Fibroblast of skin of abdomen (primary cell): ENCODE data around the gene PLEKHG4B.
"Not testable (repeated sequence)": the region's sequence is repeated elsewhere in the genome, so short reads cannot be mapped to it uniquely, and the experiment has no call there.

Experiments
- DNase-seq: peaks from one replicate; pipeline ENCODE4 v3.0.0-alpha.2; 2013

Gene PLEKHG4B

DNA sequence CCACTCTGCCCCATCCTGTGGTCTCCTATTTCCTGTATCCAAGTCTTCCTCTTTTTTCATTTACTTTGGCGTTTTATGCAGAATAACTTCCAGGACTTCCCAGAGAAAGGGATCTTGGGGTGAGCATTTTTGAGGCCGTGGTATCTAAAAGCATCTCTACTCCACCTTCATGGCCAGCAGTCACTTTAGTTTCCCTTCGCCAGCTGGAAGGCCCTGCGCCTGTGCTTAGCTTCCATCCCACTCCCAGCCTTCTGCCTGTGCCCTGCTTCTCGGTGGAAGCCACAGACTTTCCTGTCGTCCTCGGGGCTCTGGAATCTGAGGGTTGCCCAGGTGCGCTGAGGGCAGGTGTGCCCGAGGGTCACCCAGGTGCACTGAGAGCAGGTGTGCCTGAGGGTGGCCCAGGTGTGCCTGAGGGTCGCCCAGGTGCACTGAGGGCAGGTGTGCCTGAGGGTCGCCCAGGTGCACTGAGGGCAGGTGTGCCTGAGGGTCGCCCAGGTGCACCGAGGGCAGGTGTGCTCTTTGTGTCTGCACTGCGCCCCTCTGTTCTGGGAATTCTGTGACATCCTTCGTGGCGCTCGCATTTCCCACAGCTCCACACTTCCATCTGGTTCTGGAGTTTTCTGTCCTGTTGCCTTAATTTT is 67.0 kb downstream of the PLEKHG4B start:
- no peak for DNase-seq

DNA sequence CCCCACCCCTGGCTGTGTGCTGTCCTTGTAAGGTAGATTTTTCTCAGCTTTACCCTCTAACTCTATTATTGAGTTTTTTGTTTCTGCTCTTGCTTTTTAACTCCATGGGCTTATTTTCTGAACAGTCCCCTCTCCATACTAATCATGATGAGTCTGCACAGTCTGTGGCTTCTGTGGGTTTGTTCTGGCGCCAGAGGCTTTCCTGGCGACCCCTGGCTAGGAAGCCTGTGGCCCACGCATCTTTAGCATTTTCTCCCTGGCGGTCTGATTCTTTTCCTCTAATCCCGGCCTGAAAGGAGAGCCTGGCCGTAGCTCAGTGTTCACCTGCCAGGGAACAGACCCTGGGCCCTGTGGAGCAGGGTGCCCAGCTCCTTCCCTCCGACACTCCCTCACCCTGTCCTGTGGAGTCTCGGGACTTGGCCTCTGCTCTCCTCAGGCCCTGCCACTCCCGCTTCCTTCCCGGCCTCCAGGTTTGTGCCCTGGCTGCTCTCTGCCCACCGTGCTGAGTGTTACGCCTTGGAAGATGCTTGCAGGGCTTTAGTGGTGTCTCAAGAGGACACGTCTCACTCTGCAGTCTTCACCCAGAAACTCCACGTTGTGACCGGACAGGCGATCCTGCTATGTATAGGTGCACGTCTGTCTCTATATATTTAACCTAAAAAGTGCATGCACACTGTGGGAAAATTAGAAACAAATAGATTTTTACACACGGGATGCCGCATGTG is 67.6 kb downstream of the PLEKHG4B start:
- peak; percentile 88 for DNase-seq

DNA sequence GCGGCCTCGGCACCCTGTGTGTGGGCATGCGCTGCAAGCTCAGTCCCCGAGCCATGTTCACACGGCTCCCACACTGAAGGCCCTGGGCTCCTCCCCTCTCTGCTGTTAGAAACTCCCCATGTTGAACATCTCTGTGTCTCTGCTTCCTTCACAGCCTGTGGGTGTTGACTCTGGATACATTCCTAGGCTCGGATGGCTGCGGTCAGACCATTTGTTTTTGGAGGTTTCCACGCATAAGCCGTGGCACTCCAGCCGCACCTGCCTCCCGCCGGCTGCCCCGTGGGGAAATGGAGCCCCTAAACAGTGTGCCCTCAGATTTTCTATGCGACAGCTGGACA is 68.2 kb downstream of the PLEKHG4B start:
- DNase-seq = peak; percentile 29

DNA sequence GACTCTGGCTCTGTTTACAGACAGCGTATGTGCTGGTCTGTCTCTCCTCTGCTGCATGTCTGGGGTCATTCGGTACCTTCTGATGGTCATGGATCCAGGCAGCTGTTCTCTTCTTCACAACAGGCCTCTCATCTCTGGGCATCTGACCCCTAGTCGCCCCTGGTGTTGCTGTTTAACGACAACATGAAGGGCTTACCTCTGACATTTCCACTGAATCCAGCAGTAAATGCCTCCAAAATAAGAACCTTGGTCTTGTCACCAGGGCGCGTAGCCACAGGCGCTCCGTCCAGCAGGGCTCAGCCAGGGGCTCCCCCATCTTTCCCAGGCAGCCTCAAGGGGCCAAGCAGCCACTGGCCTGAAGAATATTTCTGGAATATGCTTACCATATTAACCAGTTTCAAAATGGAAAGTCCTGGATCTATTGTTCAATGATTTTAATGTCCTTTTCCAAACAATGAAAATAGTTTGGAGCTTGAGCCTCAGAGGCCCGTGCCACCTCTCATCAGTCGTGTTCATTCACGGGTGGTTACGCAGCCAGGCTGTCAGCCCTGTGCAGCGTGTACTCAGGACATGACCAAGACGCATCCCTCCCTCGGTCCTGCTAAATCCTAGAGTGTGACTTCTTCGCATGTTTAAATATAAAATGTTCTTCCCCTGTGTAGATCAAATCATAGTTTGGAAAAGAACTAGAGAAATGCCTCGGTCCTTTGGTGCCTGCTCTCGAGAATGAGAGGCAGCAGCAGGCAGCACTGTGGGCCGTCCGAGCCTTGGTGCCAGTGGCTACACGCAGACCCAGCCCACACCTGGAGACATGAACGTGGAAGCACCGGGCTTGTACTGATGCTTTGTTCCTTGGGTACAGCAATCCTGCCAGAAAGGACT is 69.2 kb downstream of the PLEKHG4B start:
- no peak for DNase-seq

DNA sequence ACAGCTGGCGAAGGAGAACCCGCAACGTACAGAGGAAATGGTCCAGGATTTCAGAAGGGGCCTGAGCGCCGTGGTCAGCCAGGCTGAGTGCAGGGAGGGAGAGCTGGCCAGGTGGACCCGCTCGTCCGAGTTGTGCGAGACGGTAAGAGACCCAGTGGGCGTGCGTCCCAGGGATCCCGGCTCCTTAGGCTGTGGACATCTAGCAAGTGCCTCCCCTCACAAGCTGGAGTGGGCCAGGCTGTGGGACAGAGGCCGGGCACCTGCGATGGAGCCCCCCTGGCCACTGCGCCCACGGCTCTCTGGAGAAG is 69.8 kb downstream of the PLEKHG4B start:
- no peak for DNase-seq

DNA sequence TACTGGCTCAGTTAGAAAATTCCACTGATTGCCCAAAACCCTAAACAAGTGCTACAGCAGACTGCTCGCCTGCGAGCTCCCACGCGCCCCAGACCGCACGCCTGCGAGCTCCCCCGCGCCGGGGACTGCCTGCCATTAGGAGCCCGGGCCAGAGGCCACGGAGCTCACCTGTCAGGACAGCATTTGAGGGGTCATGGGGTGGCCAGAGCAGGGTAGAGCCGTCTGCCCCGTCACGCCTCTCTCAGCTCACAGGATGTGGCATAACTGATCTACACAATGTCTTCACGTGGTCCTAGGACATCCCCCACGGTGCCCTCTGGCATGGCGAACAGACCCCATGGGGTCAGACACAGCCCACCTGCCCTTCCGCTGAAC is 70.2 kb downstream of the PLEKHG4B start:
- no peak for DNase-seq

DNA sequence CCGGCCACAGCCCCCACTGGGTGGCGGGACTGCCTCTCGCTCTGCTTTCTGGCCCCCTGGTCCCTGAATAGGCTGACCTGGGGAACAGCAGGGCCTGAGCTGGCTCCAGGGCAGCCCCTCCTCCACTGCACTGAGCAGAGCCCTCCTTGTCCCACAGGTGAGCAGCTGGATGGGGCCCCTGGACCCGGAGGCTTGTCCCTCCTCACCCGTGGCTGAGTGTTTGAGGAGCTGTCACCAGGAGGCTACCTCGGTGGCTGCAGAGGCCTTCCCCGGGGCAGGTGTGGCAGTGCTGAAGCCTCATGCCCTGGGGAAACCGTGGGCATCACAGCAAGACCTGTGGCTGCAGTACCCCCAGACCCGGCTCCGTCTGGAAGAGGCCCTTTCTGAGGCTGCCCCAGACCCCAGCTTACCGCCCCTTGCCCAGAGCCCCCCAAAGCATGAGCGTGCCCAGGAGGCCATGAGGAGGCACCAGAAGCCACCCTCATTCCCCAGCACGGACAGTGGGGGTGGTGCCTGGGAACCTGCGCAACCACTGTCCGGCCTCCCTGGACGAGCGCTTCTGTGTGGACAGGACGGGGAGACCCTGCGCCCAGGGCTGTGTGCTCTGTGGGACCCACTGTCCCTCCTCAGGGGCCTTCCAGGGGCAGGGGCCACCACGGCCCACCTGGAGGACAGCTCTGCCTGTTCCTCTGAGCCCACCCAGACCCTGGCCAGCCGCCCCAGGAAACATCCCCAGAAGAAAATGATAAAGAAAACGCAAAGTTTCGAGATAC is 70.8 kb downstream of the PLEKHG4B start:
- DNase-seq = no peak

DNA sequence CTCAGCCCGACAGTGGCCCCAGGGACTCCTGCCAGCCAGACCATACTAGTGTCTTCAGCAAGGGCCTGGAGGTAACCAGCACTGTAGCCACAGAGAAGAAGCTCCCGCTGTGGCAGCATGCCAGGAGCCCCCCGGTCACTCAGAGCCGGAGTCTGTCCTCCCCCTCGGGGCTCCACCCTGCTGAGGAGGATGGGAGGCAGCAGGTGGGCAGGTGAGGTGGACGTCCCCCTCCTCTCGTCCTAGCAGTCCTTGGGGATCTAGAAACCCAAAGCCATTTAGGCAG is 71.3 kb downstream of the PLEKHG4B start:
- DNase-seq = no peak

DNA sequence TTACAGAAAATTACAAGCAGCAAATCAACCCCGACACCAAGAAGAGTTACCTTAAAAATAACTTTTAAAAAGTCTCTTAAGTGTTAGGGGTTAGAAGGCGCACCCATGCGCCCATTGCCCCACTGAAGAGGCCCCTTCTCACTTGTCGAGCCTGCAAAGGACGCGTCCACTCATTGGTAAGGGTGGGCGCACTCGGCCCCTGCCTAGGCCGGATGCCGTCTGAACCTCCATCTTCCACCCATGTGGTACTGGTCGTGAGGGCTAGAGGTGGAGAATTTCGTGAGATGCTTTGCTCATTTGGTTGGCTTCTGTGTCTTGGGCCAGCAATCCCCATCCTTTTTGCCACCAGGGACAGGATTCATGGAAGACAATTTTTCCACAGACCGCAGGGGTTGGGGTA is 71.9 kb downstream of the PLEKHG4B start:
- no peak for DNase-seq

DNA sequence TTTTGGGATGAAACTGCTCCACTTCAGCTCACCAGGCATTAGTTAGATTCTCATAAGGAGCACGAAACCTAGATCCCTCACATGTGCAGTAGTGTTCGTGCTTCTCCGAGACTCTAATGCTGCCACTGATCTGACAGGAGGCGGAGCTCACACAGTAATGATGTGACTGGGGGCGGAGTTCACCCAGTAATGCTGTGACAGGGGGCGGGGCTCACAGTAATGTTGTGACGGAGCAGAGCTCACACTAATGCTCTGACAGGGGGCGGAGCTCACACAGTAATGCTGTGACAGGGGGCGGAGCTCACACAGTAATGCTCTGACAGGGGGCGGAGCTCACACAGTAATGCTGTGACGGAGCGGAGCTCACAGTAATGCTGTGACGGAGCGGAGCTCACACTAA is 72.3 kb downstream of the PLEKHG4B start:
- no peak for DNase-seq

DNA sequence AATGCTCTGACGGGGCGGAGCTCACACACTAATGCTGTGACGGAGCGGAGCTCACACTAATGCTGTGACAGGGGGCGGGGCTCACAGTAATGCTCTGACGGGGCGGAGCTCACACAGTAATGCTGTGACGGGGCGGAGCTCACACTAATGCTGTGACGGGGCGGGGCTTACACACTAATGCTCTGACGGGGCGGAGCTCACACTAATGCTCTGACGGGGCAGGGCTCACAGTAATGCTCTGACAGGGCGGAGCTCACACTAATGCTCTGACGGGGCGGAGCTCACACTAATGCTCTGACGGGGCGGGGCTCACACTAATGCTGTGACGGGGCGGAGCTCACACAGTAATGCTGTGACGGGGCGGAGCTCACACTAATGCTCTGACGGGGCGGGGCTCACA is 72.8 kb downstream of the PLEKHG4B start:
- not testable (repeated sequence) for DNase-seq

DNA sequence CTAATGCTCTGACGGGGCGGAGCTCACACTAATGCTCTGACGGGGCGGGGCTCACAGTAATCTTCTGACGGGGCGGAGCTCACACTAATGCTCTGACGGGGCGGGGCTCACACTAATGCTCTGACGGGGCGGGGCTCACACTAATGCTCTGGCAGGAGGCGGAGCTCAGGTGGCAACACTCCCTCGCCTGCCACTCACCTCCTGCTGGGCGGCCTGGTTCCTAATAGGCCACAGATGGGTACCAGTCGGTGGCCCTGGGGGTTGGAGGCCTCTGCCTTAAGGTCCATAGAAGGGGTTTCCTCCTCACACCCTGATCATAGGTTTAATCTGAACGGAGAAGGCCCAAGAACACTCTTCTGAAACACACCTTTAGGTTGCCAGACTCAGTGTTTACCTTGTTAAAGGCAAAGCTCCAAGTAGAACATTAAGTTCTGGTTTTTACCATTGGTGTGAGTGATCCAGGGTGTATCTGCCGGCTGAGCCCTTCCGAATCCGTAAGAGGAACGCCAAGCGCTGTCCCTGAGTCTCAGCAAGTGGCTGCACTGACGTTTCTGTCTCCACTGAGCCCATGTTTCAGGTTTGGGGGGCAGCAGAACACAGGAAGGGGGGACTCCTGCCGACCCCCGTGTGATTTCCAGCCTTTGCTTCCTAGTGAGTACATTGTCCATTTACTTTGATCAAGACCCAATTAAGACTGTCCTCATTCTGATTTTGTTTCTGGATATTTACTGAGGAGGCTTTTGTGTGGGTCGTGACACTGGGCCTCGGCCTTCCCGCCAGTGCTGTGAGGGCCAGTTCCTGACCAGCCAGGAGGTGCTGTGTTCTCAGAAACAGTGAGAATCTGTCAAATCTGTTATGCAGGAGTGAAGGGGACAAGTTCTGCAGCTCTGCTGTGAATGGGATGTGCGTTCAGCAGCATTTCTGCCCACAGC is 74.7 kb downstream of the PLEKHG4B start:
- no peak for DNase-seq

DNA sequence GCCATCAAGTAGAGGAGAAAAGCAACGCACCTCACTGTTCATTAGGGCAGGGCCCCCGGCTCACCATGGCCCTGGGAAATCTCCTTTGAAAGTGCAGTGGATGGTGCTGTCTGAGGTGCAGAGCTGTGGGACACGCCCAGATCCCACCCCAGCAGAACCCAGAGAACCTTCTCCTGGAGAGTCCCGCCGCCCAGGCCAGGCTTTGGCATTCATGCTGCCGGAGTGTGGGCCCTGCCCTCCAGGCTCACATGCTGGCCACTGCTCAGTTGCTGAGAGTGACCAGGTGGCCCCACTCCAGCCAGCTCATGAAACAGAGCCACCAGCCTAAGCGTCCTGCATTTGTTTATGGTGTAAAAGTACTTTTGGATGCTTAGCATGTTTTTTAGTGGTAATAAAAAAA is 75.5 kb downstream of the PLEKHG4B start:
- DNase-seq = no peak

DNA sequence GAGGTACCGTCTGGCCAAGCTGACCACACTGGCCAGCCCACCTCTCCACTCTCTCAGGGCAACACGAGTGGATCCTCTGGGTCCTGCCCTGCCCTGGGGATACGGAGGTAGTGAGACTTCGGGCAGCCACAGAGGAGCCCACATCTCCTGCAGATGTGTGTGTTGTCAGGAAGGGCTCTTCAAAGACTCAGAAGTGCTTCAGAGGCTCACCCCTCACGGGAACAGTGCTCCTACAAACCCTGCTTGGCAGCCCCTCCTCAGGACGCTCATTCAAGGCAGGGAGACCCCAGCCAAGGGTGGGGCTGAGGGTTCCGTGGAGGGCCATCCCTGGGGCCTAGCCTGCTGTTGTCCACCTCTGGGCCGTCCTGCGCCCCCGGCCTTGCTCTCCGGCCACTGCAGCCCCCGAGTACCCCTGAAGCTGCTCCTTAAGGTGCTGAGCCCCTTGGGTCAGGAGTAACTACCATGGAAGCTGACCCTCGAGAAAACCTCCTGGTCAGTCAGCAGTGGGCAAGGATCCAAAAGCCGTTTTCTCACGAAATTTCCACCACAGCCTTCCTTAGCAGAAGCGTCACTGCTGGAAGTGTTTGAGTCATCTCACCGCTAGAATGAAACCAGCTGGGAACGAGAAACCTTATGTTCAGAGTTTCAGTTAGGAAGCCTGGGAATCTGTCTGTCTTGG is 76.2 kb downstream of the PLEKHG4B start:
- DNase-seq = peak; percentile 95

DNA sequence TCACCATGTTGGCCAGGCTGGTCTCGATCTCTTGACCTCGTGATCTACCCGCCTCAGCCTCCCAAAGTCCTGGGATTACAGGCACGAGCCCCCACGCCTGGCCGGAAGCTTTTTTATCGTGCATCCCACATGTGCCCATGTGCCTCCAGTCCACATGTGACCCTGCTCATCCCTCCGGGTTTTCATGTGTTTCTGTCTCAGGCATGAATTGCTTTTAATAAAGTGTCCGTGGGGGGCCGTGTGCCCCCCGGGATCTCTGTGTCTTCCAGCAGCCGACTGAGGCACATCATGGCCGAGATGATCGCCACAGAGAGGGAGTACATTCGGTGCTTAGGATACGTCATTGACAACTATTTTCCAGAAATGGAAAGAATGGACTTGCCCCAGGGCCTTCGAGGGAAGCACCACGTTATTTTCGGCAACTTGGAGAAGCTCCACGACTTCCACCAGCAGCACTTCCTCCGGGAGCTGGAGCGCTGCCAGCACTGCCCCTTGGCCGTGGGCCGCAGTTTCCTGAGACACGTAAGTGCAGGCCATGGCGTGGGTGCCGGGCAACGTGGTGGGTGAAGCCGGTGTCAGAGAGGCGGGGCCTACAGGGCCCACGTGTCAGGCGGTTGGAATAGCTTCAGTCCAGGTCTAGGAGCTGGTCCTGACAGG is 77.2 kb downstream of the PLEKHG4B start:
- DNase-seq = no peak

DNA sequence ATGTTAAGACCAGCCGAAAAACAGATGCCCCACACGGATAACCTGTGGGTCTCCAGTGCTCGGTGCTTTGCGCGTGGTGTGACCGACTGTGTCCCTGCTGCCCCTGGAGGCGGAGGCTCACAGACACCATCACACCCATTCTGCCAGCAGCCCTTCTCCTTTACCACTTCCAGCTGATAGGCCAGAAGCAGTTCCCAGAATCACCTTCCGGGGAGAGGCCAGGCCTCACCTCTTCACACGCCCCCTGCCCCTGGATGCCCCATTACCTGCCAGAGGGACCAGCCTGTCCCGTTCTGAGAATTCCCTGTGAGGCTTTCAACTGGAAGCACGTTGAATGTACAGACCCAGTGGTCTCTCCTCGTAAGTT is 77.7 kb downstream of the PLEKHG4B start:
- DNase-seq = no peak

DNA sequence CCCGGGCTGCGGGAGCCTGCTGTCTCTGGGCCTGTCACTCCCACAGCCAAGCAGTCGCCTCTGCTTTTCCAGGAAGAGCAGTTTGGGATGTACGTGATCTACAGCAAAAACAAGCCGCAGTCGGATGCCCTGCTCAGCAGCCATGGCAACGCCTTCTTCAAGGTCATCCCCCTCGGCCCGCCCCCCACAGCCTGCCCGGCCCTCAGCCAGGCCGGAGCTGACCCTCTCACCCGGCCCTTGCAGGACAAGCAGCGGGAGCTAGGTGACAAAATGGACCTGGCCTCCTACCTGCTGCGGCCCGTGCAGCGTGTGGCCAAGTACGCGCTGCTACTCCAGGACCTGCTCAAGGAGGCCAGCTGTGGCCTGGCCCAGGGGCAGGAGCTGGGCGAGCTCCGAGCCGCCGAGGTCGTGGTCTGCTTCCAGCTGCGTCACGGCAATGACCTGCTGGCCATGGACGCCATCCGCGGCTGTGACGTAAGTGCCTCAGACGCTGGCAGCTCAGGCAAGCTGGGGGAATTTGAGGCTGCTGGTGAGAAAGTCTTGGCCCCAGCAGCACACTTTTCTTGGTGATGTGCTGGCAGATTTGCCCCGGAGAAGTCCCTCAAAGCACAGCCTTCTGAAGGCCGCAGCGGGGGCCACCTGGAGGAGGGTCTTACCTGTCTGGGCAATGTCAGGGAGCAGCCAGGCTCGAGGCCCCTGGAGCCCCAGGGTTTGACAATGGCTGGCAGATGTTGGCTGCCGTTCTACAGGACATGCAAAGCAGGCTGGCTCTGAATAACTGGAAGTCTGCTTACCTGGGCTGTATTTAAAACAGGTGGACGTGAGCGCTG is 79.2 kb downstream of the PLEKHG4B start:
- no peak for DNase-seq

DNA sequence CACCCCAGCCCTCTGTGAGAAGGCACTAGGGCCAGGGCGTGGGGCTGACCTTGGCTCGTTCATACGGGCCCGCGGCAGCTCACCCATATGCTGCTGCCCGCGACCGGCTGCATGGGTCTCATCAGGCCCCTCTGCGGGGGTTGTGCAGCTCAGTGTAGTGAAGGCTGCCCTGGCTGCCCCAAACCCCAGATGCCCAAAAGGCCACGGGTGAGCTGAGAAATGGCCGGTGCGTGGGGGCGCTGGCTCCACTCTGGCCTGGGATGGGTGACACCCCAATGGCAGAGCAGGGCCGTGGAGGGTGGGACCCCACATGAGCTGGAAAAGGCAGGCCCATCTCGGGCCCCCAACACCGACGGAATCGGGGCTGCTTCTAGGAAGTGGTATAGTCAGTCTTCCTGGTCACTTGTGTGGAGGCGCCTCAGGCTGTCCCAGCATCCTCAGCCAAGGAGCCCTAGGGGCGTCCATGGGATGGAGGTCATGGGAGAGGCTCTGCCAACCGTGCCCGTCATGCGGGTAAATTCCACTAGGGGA is 79.9 kb downstream of the PLEKHG4B start:
- no peak for DNase-seq

DNA sequence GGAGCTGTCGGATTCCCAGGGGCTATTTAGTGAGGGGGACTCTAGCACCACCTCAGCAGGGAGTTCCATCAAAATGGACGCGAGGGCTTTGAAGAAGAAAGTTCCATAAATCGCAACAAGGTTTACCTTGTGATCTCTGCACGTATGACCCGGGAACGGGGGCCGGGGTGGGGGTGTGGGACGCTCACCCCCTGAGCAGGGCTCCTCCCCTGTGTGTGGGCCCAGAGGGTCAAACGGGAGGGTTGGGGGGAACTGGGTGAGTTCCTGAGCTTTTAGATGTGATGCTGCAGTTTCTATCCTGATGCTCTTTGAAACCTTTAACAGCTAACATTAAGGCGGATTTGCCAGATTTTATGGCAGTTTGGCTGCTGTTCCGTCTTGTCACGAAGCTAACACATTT is 80.5 kb downstream of the PLEKHG4B start:
- no peak for DNase-seq

DNA sequence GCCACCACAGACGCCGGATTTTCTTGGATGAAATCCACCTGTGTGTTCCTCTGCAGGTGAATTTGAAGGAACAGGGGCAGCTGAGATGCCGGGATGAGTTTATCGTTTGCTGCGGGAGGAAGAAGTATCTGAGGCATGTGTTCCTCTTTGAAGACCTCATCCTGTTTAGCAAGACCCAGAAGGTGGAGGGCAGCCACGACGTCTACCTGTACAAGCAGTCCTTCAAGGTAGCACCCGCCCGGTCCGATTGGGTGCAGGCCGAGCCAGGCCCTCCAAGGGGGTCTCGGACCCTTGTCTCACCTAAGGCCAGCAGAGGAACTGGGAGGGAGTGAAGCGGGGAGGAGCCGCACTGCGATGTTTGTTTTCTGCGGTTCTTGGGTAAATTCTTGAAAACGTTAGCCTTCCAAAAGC is 80.9 kb downstream of the PLEKHG4B start:
- DNase-seq = no peak
